ENCODE data around the gene CDH7. TPM values are rescaled to one million over a fixed set of nuclear protein-coding genes. Genes with fewer than 3 reads are reported as not detected.

Gene CDH7
- total RNA-seq, 1 experiment from 2014 or later, result not detected

DNA sequence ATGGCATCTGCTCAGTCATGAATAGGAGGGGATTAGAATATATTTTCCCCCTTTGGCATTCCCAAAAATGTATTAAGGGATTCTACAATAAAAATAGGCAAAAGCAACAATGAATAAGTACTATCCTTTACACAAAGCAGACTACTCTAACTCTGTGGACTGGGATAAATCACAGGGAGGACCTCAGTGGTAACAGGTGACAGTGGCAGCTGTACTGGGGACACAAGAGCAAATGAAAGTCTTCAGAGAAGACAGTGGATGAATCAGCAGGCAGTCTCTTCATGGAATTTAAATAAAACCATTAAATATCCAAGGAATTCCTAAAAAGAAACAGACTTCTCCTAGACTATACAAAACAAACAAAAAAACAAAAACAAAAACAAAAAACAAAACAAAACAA lies 4.8 kb downstream of the CDH7 start:
- Histone ChIP-seq H3F3A (ENCODE audit: insufficient read depth, low read depth) (no peaks in the 10 kb centered on the region), H3K36me3 (ENCODE audit: low read depth) (no peaks in the 10 kb centered on the region), H3K27ac (no peak overlapping the region), H3K9me3 (ENCODE audit: insufficient read depth, low read depth) (no peaks in the 10 kb centered on the region), H3K79me2 (ENCODE audit: low read depth) (no peaks in the 10 kb centered on the region), H3K4me1 (replicated peaks; ENCODE audit: insufficient read depth) (no peaks in the 10 kb centered on the region), H3K4me3 (no peak overlapping the region), H2AFZ (no peak overlapping the region), H4K20me1 (ENCODE audit: insufficient read depth) (no peaks in the 10 kb centered on the region), H3K4me2 (no peak overlapping the region), H3K27me3 (ENCODE audit: insufficient read depth, low read depth) (no peaks in the 10 kb centered on the region), H3K9me2 (ENCODE audit: insufficient read depth) (no peaks in the 10 kb centered on the region; the same call in 1 of the 2 replicates)
- CTCF ChIA-PET, result no interaction called here
- POLR2A ChIA-PET (ENCODE audit: unreplicated experiment), result no interaction called here
- no TSS peak for BruUV-seq (replicated peaks)
- intact Hi-C loops (cut with micrococcal nuclease; ENCODE audit: unreplicated experiment), result no loop called here
- DNase-seq, result no peak
- TF ChIP-seq EZH2 (IDR thresholded peaks at IDR 0.05; ENCODE audit: low read depth) (no peak), CTCF (conservative IDR thresholded peaks at IDR 0.05) (no peak)

DNA sequence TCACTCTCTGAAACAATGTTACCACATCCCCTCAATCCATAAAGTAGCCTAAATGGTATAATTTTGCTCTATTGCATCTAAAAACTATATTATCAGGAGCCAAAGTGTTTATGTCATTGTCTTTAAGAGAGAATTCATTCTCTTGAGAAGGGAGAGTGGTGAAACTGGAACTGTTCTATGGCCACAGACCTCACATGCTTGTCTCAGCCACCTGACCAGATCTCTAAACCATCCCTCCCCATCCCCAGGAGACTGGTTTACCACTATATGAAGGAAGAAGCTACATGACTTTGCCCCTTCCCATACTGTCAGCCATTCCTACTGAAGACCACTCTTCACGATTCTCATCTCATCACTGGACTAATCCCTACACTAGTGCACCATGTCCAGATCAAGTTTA lies 9.6 kb downstream of the CDH7 start:
- Histone ChIP-seq H3K36me3 (ENCODE audit: low read depth) (no peaks in the 10 kb centered on the region), H3K27me3 (ENCODE audit: insufficient read depth, low read depth) (no peaks in the 10 kb centered on the region), H3K4me3 (no peak overlapping the region), H3K9me3 (ENCODE audit: insufficient read depth, low read depth) (no peaks in the 10 kb centered on the region), H3F3A (ENCODE audit: insufficient read depth, low read depth) (no peaks in the 10 kb centered on the region), H2AFZ (no peak overlapping the region), H3K79me2 (ENCODE audit: low read depth) (no peaks in the 10 kb centered on the region), H3K27ac (no peak overlapping the region), H4K20me1 (ENCODE audit: insufficient read depth) (no peaks in the 10 kb centered on the region), H3K4me2 (no peak overlapping the region), H3K4me1 (replicated peaks; ENCODE audit: insufficient read depth) (no peaks in the 10 kb centered on the region), H3K9me2 (ENCODE audit: insufficient read depth) (no peaks in the 10 kb centered on the region)
- ChIA-PET POLR2A (ENCODE audit: unreplicated experiment) (no interaction called here), CTCF (no interaction called here)
- no TSS peak for BruUV-seq (replicated peaks)
- intact Hi-C loops (cut with micrococcal nuclease; ENCODE audit: unreplicated experiment), result no loop called here
- no peak for DNase-seq
- TF ChIP-seq CTCF (conservative IDR thresholded peaks at IDR 0.05), result no peak
- TF ChIP-seq EZH2 (IDR thresholded peaks at IDR 0.05; ENCODE audit: low read depth), result no peak

GRCh38 chr18:65761636-65762295 lies 11.0 kb downstream of the CDH7 start:
- intact Hi-C loops (cut with micrococcal nuclease; ENCODE audit: unreplicated experiment), result no loop called here
- ChIA-PET POLR2A (ENCODE audit: unreplicated experiment) (no interaction called here), CTCF (no interaction called here)
- H2AFZ ChIP-seq, result no peak overlapping the region
- no peaks in the 10 kb centered on the region for H3K9me2 ChIP-seq (ENCODE audit: insufficient read depth)
- H3K4me3 ChIP-seq, result no peak overlapping the region
- no peaks in the 10 kb centered on the region for H4K20me1 ChIP-seq (ENCODE audit: insufficient read depth)
- TF ChIP-seq EZH2 (IDR thresholded peaks at IDR 0.05; ENCODE audit: low read depth) (no peak), CTCF (conservative IDR thresholded peaks at IDR 0.05) (no peak)
- H3K27ac ChIP-seq, result no peak overlapping the region
- no TSS peak for BruUV-seq (replicated peaks)
- no peak for DNase-seq
- no peak overlapping the region for H3K4me2 ChIP-seq
- H3K36me3 ChIP-seq (ENCODE audit: low read depth), result no peaks in the 10 kb centered on the region
- H3K9me3 ChIP-seq (ENCODE audit: insufficient read depth, low read depth), result no peaks in the 10 kb centered on the region
- H3K27me3 ChIP-seq (ENCODE audit: insufficient read depth, low read depth), result no peaks in the 10 kb centered on the region
- H3F3A ChIP-seq (ENCODE audit: insufficient read depth, low read depth), result no peaks in the 10 kb centered on the region
- no peaks in the 10 kb centered on the region for H3K79me2 ChIP-seq (ENCODE audit: low read depth)
- no peaks in the 10 kb centered on the region for H3K4me1 ChIP-seq (replicated peaks; ENCODE audit: insufficient read depth)

Measured in PC-9 (cell line).